K562 (cell line): ENCODE measurements around the gene LAMB3. TPM values are rescaled to one million over a fixed set of nuclear protein-coding genes. Genes with fewer than 3 reads are reported as not detected.

Source experiments
- CTCF ChIP-seq, 3 experiments: IDR thresholded peaks in 2 of 3; conservative IDR thresholded peaks in 1 of 3; 2 replicates each; pipeline ENCODE4 v1.5.1; 2011 to 2012; ENCODE audit warnings: low read length in 3 of 3, mild to moderate bottlenecking in 3 of 3, control low read depth in 2 of 3, improper control_type of control experiment in 1 of 3, inconsistent platforms in 1 of 3, low read depth in 1 of 3, mixed read lengths in 1 of 3, moderate library complexity in 1 of 3; ENCODE audit not compliant: insufficient read depth in 2 of 3
- ESRRA ChIP-seq: fragments of 450-650 bp; IDR thresholded peaks from 2 replicates; pipeline ENCODE4 v1.6.1; 2014; ENCODE audit warnings: low read depth, mild to moderate bottlenecking, moderate library complexity, borderline replicate concordance
- MEF2A ChIP-seq: IDR thresholded peaks from 2 replicates; pipeline ENCODE4 v1.6.1; 2011; ENCODE audit warnings: low read depth, mild to moderate bottlenecking, low read length, moderate library complexity; ENCODE audit not compliant: control insufficient read depth
- MITF ChIP-seq: IDR thresholded peaks from 2 replicates; pipeline ENCODE4 v1.6.1; 2014; ENCODE audit warnings: antibody characterized with exemption
- MLX ChIP-seq, 2 experiments: fragments of 450-650 bp in 1 of 2; sonication (generic) in 1 of 2; formaldehyde crosslinking; conservative IDR thresholded peaks; 2 replicates each; pipeline versions ENCODE4 v1.4.0 to v1.8.1; 2020 to 2022; ENCODE audit warnings: mild to moderate bottlenecking in 1 of 2, missing genetic modification reagents in 1 of 2
- MYBL2 ChIP-seq, 2 experiments: fragments of 450-650 bp in 1 of 2; sonication (generic) in 1 of 2; formaldehyde crosslinking in 1 of 2; IDR thresholded peaks; 2 replicates each; pipeline versions ENCODE4 v1.6.1 to v1.8.1; 2017 to 2022; ENCODE audit warnings: borderline replicate concordance in 1 of 2, inconsistent platforms in 1 of 2, low read depth in 1 of 2, mild to moderate bottlenecking in 1 of 2, missing genetic modification reagents in 1 of 2, moderate library complexity in 1 of 2
- SUPT5H ChIP-seq: fragments of 450-650 bp; IDR thresholded peaks from 2 replicates; pipeline ENCODE4 v1.6.1; 2016
- polyA plus RNA-seq, 8 experiments: library from polyadenylated mRNA; depleted of rRNA in 4 of 8; stranded (reverse) in 5 of 8; unstranded in 3 of 8; fragments of >200 nt; fragmentation: Nextera tagmentation in 2 of 8; fragmentation: Illumina TruSeq in 1 of 8; extraction: Ambion mirVana in 2 of 8; extraction: Trizol in 1 of 8; gene quantifications; 2 replicates each; pipeline versions ENCODE4 v1.2.1 to v1.2.3, GENCODE V29; 2011 to 2014; ENCODE audit warnings: inconsistent platforms in 1 of 8, missing spikeins in 1 of 8
- total RNA-seq, 7 experiments: library from RNA; depleted of rRNA in 6 of 7; stranded (reverse); fragments of >200 nt in 6 of 7; fragmentation: Illumina TruSeq in 2 of 7; extraction: Trizol in 2 of 7; gene quantifications; 2 replicates each; pipeline versions ENCODE4 v1.2.1 to v1.2.3, GENCODE V29; 2011 to 2021; ENCODE audit warnings: low replicate concordance in 1 of 7

LAMB3 gene
- total and polyA plus RNA-seq, 9 of the 15 experiments (the other 6 are each of a cell fraction or from before 2014, with no cell fraction given), result 0.08 to 1.3 (median 0.91) TPM

GRCh38 chr1:209667708-209668107, 15.5 kb upstream of the LAMB3 start (continued):
- no peak for TF ChIP-seq SUPT5H
- TF ChIP-seq CTCF (IDR thresholded peaks at IDR 0.05 in 2 of 3, conservative IDR thresholded peaks at IDR 0.05 in 1 of 3; ENCODE audit: insufficient read depth in 2 of 3, low read depth in 1 of 3, low read length in 3 of 3), result peak in 1 of 3 experiments; percentile 55; a peak in 2 of 6 replicates
- peak; percentile 62; the same call in 1 of the 2 replicates for TF ChIP-seq ESRRA
- TF ChIP-seq MITF, result no peak
- TF ChIP-seq MYBL2 (IDR thresholded peaks at IDR 0.05; ENCODE audit: low read depth), result no peak
- no peak for TF ChIP-seq MYBL2 (CRISPR knock-in tag; IDR thresholded peaks at IDR 0.05; ENCODE audit: borderline replicate concordance)
- no peak for TF ChIP-seq MLX (CRISPR knock-in tag; conservative IDR thresholded peaks at IDR 0.05)
- no peak for TF ChIP-seq MEF2A
